NCI-H2227 treated with DMSO at 0.1 percent for 48 hours (cell line): ENCODE data around the gene GGNBP2.

ENCODE experiments used
- DNase-seq: peaks from one replicate; lab custom pipeline; 2025; lab: John Stamatoyannopoulos, UW

The GGNBP2 gene

GRCh38 chr17:36550491-36551417 lies 6.0 kb downstream of the GGNBP2 start:
- DNase-seq: no peak

GRCh38 chr17:36553459-36553858 lies 8.7 kb downstream of the GGNBP2 start:
- no peak for DNase-seq

- no peak for DNase-seq
Observed at GRCh38 chr17:36566081-36566480, 21.4 kb downstream of the GGNBP2 start.

GRCh38 chr17:36575028-36575427 lies 30.3 kb downstream of the GGNBP2 start:
- DNase-seq: no peak

GRCh38 chr17:36576793-36577192 lies 32.1 kb downstream of the GGNBP2 start:
- no peak for DNase-seq

- DNase-seq: no peak
Observed at GRCh38 chr17:36578671-36579070, 34.0 kb downstream of the GGNBP2 start.

GRCh38 chr17:36583787-36584186 lies 39.1 kb downstream of the GGNBP2 start:
- DNase-seq: no peak

GRCh38 chr17:36586138-36586537 lies 41.4 kb downstream of the GGNBP2 start:
- DNase-seq: no peak

GRCh38 chr17:36590082-36590481 lies 45.4 kb downstream of the GGNBP2 start:
- no peak for DNase-seq

- DNase-seq: peak; percentile 39
Observed at GRCh38 chr17:36591434-36592315, 47.0 kb downstream of the GGNBP2 start, which contains the start of gene DHRS11. Gene DHRS11 (plus strand): TSS chr17:36591879. CDS start chr17:36592010, 131 bp downstream.

GRCh38 chr17:36592316-36592715 lies 47.6 kb downstream of the GGNBP2 start:
- DNase-seq: no peak

GRCh38 chr17:36592716-36593321 lies 48.1 kb downstream of the GGNBP2 start:
- DNase-seq: no peak

GRCh38 chr17:36593656-36594316 lies 49.1 kb downstream of the GGNBP2 start:
- DNase-seq: no peak

- DNase-seq: no peak
Observed at GRCh38 chr17:36594626-36595401, 50.1 kb downstream of the GGNBP2 start.

- DNase-seq: no peak
Observed at GRCh38 chr17:36597226-36597625, 52.5 kb downstream of the GGNBP2 start.

GRCh38 chr17:36597866-36598777 lies 53.4 kb downstream of the GGNBP2 start:
- no peak for DNase-seq

GRCh38 chr17:36598951-36599401 lies 54.3 kb downstream of the GGNBP2 start:
- no peak for DNase-seq

- DNase-seq: no peak
Observed at GRCh38 chr17:36599546-36600250, 55.0 kb downstream of the GGNBP2 start.

GRCh38 chr17:36600465-36600864 lies 55.7 kb downstream of the GGNBP2 start:
- DNase-seq: no peak
